T1000 (cell line): Measurements from ENCODE around the gene MERTK.
"Not testable (repeated sequence)": the region's sequence is repeated elsewhere in the genome, so short reads cannot be mapped to it uniquely, and the experiment has no call there.

Experiments used
- DNase-seq: peaks from one replicate; lab custom pipeline; 2025; ENCODE audit warnings: mixed read lengths; lab: John Stamatoyannopoulos, UW

MERTK gene

DNA sequence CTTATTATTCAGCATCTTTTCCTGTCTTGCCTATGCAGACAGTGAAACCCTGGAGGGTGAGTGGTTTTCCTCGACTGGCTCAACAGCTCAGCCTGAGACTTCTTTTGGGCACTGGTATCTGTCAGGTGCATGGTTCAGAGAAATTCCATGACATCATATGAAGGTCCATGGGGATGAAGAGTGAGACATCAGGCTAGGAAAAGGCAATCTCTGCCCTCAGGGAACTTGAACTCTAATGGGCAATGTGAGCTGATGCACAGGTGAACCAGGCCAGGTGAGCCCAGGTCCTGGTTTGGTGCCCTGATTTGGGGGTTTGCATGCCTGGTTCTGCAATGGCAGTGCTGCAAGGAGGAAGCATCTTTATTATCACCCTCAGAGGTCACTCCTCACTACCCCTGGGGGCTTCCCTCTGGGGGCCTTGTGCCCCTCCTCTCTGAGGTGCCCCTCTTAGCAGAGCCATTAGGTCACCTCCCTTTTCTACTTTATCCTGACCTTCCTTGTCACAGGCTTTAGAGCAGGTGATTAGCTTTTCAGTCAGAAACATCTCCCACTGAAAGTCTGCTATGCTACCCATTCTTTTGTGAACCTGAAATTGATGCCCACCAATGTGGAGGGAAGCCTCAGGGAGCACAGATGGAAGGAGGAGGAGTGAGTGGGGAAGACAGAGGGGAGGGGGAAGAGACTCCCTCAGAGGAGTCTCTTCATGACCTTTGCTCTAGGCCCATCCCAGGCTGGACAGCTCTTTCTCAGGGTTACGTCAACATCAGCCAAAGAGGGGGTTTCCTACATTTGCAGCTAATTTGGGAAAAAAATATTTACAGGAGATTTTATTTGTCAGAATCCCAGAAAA, 47.3 kb downstream of the MERTK start:
- no peak for DNase-seq

DNA sequence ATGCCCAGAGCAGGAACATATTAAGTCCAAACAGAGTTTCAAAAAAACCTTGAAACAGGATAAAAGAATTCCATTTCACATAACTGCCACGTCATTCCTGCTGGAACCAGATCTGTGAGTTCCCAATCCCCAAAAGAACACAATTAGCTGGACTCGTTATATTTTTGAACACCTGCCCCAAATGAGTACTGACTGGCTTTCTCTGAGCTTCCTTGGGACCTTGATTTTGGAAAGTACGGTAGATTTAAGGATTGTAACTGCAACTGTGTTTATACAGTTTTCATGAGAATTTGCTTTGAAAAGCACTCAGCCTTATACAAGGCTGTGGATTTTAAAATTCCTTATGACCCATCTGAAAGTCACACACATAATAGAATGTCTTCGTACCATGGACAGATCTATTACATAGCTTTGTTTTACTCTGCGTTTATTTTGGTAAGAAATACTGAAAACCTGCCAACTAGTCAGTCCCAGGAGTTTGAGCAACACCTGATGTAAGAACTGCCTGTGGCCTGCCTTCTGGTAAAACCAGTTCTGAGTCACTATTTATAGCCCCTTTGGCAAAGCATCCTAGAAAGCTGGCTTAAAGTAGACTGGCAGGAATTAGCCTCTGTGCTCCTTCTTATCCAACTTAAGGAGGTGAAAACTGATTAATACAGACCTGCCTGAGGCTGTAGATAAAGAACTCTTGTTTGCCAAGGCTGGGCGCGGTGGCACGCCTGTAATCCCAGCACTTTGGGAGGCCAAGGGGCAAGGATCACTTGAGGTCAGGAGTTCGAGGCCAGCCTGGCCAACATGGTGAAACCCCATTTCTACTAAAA, 48.1 kb downstream of the MERTK start:
- DNase-seq, result peak; percentile 58

DNA sequence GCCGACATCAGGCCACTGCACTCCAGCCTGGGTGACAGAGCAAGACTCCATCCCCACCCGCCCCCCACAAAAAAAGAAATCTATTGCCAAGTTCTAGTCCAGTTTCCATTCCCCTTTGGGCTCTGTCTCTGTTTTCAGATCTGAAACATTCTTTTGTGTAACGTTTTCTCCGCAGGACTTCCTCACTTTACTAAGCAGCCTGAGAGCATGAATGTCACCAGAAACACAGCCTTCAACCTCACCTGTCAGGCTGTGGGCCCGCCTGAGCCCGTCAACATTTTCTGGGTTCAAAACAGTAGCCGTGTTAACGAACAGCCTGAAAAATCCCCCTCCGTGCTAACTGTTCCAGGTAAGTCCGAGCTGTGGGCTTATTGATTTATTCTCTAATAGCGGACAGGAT, 48.8 kb downstream of the MERTK start:
- DNase-seq, result no peak

DNA sequence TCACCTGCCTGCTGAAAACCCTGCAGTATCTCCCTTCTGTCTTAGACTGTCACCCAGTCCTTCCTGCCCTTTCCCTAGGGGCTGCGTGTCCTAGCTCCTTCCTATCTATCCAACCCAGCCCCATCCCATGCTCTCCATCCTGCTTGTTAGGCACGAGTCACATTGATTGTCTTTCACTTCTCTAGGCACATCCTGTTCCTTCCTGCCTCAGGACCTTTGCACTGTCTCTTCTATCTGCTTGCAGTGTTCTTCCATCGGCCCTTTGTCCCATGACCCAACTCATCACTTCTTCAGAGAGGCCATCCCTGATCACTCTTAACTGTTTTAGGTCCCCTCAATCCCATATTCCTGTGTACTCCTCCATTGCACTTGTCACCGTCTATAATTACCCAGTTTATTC, 50.4 kb downstream of the MERTK start:
- DNase-seq, result no peak

DNA sequence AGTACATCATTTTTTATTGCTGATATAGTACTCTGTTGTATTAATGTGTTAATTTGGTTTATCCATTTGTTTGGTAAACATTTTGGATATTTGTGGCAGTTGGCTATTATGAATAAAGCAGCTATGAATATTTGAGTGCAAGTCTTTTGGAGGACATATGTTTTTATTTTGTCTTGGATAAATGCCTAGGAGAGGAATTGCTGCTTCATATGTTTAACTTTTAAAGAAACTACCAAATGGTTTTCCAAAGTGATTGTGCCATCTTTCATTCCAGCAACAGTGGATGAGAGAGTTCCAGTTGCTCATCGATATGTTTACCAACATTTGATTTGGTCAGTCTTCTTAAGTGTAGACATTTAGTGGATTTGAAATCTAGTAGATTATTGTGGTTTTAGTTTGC, 51.8 kb downstream of the MERTK start:
- no peak for DNase-seq

DNA sequence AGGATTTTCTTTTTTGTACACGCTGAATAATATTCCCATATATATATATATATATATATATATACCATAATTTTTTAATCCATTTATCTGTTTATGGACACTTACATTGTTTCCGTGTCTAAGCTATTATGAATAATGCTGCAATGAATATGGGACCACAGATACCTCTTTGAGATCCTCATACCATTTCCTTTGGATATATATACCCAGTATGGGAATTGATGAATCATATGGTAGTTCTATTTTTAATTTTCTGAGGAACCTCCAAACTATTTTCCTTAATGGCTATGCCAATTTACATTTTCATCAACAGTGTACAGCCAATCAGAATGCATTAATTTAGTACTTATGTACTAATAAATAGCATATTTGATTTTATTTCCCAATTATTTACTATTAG, 53.1 kb downstream of the MERTK start:
- DNase-seq, result no peak

DNA sequence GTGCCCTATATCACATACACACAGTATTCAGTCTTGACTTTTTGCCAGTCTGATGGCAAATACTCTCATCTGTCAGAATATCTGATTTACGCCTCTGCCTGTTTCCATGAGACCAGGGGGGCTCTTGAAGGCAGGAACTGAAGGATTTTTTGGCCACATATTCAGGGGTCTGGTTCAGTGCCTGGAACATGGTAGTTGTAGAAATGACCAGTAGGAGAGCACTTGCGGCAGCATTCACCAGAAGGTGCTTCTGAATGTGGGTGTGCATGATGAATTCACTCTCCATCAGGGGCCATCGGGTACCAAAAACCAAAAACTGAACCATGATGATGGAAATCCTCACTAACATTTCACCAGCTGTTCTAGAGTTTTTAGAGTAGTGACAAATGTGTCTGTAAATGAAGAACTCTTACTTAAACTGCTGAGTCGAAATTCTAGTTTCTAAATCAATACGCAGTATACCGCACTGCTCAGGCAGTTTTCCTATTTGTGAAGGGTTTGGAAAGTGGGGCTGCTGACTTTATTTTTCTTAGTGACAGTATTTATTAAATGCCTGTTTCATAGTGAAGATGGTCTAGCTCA, 54.6 kb downstream of the MERTK start:
- DNase-seq, result no peak

DNA sequence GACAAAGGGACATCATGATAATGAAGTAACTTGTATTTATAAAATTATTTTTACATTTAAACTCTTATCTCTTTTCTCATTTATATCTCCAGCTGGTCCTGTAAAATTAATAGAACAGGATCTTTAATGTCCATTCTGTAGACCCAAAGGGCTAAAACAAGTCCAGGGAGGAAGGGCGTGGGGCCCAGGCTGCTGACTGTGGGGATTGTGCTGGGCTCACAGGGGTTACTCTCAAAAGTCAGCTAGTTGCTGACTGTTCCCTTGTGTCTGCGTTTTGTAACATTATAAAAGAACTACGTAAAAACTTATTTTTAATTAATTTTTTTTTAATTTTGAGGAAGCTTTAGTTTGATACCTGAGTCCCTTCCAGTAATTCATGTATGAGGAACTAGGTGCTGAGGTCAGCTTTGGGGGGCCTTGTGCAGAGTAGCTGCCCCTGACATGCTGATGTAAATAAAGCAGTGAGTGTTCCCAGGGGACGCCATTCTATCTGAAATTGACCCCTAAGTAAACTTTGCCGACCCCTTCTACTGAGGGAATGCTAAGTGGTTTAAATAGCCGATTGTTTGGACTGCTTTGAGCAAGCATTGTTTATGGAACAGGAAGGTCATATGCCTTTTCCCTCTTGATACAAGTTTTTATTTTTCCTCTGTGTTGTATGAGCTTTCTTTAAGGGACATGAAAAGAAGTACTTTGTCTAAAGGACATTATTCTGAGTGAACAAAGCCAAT, 56.4 kb downstream of the MERTK start:
- DNase-seq, result no peak

DNA sequence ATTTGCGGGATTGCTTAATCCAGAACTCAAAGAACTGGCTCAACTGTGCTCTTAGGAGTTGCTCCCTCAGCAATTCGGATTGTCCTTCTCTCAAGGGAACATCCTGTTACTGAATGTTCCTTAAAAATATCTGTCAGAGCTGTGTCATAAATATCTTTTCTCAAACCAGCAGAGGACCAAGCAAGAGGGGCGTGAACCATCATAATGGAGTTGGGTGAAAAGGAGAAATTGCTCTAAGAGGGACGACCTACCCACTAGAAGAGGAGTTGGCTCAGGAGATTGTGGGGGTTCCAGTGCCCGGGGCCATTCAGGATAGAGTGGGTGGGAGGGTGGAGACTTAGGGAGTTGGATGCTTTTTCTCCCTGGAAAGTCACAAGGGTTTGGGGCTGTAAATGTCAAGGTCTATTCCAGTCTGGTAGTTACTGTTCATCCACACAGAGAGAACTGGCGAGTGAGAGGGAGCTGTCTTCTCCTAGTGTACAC, 59.5 kb downstream of the MERTK start:
- DNase-seq, result no peak

DNA sequence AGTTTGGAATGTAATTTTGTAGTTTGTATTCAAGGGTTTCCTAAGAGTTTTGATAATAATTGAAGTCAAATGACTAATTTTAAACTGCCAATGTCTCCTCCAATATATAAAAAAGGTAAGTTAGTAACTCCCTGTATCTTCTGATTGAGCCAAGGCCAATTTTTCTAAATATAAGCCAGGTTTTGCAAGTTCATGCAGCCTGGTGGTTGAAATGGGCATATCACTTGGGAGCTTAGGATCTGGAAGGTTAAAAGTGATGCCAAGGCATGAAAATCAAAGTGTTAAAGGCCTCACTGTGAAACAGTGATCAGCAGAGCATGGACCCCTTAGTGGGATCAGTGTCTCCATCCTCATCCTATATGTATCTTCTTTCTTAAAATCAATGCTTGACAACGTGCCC, 60.5 kb downstream of the MERTK start:
- DNase-seq, result no peak

DNA sequence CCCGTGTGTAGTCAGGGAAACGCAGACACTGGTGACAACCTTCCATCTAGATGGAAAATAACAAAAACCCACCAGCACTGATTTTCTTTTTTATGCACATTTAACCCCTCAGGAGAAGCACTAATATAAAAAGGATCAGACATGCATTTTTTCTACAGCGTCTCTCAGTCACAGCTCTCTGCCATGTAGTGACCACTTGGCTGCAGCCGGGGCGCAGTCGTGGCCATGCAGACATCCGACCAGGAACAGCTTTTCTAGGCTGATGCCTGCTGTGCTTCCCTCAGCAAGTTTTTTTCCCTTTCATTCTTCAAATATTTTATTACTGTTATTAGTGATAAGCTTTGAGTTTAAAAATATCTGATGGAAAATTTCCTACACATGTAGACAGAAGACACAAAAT, 63.3 kb downstream of the MERTK start:
- DNase-seq, result no peak

DNA sequence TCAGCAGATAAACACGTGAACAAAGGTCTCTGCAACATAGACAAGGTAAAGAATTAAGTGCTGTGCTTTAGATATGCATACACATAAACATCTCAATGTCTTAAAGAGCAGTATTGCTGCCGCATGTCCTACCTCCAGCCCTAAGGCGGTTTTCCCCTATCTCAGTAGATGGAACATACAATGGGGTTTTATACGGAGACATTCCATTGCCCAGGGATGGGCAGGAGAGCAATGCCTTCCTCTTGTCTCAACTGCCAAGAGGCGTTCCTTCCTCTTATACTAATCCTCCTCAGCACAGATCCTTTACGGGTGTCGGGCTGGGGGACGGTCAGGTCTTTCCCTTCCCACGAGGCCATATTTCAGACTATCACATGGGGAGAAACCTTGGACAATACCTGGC, 64.7 kb downstream of the MERTK start:
- DNase-seq, result not testable (repeated sequence)

DNA sequence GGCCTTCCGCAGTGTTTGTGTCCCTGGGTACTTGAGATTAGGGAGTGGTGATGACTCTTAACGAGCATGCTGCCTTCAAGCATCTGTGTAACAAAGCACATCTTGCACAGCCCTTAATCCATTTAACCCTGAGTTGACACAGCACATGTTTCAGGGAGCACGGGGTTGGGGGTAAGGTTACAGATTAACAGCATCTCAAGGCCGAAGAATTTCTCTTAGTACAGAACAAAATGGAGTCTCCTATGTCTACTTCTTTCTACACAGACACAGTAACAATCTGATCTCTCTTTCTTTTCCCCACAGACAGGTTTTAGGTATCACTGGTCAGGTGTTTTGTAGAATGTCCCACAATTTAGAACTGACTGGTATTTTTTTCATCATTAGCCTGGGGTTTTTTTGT, 65.1 kb downstream of the MERTK start:
- not testable (repeated sequence) for DNase-seq

DNA sequence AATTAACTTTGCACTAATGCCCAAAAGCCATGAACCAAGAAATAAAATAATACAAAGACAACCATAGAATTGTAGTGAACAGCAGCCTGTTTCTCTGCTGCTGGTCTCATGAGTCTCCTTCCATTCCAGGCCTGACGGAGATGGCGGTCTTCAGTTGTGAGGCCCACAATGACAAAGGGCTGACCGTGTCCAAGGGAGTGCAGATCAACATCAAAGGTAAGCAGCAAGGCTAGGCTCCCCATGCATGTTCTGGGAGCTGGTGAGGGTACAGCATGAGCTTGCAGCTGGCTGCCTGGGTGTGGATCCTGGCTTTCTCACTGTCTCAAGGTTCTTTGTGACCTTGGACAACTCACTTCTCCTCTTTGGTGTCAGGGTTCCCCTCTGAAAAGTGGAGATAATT, 66.7 kb downstream of the MERTK start:
- DNase-seq, result no peak

DNA sequence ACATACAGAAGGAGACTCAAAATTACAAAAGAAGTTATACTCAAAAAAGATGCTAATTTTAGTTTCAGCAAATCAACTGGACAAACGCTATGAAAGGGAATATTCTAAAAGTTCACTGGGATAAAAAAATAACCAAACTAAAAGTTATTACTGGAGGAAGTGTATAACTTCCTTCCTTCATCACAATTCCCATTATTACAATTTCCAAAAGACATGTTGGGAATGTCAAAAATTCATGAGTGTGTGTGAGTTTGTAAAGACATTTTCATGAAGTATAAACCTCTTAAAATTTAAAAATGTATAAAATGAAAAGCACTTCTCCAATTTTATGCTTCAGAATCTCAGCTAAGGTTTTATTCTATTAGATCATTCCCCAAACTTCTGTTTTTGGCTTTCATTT, 67.8 kb downstream of the MERTK start:
- no peak for DNase-seq

DNA sequence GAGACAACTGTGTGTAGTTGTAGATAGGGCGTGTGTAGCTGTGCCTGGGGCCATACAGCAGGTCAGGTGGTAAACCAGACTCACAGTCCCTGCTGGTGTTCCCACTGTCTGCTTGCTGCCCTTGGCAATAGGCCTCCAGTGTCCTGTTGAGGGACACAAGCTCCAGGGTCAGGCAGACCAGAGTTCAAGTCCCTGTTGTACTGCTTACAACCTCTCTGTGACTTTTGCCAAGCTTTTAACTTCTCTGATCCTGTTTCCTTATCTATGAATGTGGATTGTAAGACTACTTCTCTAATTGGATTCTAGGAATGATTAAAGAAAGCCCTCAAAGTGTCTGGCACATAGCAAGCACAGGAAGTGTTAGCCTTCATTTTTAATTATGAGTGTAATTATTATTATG, 68.6 kb downstream of the MERTK start:
- no peak for DNase-seq

DNA sequence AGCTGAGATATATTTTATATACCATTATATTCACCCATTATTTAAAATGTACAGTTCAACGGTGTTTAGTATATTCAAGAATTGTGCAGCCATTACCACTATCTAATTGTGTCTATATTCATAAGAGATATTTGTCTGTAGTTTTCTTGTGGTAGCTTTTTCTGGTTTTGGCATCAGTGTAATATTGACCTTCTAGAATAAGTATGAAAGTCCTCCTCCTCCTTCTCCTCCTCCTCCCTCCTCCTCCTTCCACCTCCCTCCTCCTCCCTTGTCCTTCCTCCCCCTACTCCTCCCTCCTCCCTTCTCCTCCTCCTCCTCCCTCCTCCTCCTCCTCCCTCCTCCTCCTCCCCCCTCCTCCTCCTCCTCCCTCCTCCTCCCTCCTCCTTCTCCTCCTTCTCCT, 72.0 kb downstream of the MERTK start:
- DNase-seq, result no peak

DNA sequence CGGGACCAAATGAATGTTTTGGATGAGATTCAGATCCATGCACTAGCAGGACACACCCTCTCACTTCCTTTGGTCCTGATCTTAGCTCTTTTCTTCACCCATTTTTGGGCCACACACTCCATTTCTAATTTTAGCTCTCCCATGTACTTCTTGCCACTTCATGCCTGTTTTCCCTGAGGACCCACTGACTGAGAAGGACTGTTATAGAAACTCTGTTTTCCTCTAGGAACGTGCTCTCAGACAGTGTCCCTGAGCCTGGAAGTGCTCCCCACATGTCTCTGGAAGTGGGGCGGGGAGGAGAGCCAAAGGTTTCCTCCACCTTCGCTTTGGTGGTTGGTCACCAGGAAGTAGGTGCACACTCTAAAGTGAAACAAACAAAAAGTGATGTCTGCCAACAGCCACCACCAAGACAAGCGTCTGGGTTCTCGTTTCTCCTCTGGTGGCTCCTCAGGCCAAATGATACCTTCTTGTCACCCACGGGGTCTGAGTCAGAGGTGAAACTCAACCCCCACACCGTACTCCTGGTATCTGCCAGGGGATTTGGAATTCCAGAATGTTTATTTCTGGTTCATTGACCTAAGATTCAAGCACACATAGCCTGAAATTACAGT, 74.7 kb downstream of the MERTK start:
- no peak for DNase-seq

DNA sequence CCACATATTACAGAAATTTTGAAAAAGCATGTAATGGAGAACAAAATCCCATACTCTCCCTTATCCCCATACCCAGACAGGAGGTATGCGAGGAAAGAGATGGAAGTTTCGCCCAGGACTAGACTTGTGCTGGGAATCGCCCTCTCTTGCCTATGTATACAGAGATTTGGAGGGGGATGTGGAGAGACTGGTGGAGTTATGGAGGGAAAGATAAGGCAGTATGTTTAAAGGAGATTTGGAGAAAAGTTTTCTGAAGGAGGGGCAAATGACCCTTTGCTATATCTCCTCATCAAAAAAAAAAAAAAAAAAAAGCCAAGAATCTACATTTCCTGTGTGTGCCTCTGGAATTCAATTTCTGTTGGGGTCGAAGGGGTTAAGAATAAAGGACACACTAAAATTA, 75.3 kb downstream of the MERTK start:
- no peak for DNase-seq

DNA sequence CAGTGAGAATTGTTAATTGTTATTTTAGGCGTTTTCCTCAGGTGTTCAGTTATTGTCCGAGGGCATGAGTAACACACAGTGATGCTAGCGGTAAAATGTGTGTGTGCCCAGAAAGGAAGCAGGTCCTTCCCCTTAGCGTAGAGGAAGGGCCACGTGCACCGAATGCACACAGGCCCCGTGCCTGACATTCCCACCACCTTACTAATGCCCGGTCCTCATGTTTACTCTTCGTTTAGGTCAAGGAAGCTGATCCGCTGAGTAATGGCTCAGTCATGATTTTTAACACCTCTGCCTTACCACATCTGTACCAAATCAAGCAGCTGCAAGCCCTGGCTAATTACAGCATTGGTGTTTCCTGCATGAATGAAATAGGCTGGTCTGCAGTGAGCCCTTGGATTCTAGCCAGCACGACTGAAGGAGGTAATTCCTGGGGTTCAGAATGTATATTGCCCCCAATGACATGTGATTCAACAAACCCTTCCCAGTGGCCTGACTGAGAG, 76.7 kb downstream of the MERTK start:
- DNase-seq, result peak; percentile 63

DNA sequence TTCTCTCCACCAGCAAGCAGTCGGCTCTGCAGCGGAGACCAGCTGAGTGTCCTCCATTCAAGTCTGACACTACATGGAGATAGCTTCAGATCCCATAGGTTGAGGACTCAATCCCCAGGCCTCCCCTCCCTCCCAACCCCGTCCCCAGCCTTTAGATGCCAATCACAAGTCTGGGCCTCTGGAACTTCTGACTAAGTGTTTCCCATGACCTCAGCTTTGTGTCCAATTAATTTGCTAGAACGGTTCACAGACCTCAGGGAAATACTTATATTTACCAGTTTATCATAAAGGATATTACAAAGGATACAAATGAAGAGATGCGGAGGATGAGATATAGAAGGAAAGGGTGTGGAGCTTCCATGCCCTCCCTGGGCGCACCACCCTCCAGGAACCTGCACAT, 77.4 kb downstream of the MERTK start:
- DNase-seq, result no peak

DNA sequence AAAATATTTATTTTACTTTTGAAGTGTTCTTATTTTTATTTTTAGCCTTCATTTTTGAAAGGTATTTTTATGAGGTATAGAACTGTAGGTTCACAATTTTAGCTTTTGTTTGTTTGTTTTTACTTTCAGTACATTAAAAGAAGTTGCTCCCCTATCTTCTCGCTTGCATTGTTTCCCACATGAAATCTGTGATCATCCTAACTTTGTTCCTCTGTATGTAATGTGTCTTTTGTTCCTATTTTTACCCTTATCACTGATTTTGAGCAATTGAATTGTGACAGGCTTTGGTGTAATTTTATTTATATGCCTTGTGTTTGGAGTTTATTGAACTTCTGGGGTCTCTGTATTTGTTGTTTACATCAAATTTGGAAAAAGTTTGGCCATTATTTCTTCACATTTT, 78.8 kb downstream of the MERTK start:
- no peak for DNase-seq
